Skeletal muscle tissue (tissue), 4 donors: ENCODE results near the gene CHCHD6. TPM values are rescaled to one million over a fixed set of nuclear protein-coding genes. Genes with fewer than 3 reads are reported as not detected.

ENCODE experiments used
- H3K27ac ChIP-seq: one replicate; pipeline ENCODE4 v1.7.0; 2013; ENCODE audit warnings: mild to moderate bottlenecking, low read depth, low read length, inconsistent platforms
- H3K27me3 ChIP-seq, 3 donors: one replicate each; pipeline ENCODE4 v1.7.0; 2013; ENCODE audit warnings: low read length in 3 of 3; ENCODE audit not compliant: control insufficient read depth in 3 of 3, insufficient read depth in 3 of 3
- H3K36me3 ChIP-seq, 3 donors: one replicate each; pipeline ENCODE4 v1.7.0; 2013; ENCODE audit warnings: low read length in 3 of 3; ENCODE audit not compliant: control insufficient read depth in 3 of 3, insufficient read depth in 3 of 3
- H3K4me1 ChIP-seq, 3 donors: one replicate each; pipeline ENCODE4 v1.7.0; 2013; ENCODE audit warnings: low read length in 3 of 3, mild to moderate bottlenecking in 3 of 3; ENCODE audit not compliant: control insufficient read depth in 3 of 3, insufficient read depth in 3 of 3
- H3K4me3 ChIP-seq, 3 donors: one replicate each; pipeline ENCODE4 v1.7.0; 2013; ENCODE audit warnings: low read length in 3 of 3
- H3K9ac ChIP-seq, 3 donors: one replicate each; pipeline ENCODE4 v1.7.0; 2013; ENCODE audit warnings: low read length in 3 of 3, mild to moderate bottlenecking in 3 of 3, moderate library complexity in 2 of 3, low read depth in 1 of 3
- H3K9me3 ChIP-seq, 3 donors: one replicate each; pipeline ENCODE4 v1.7.0; 2013; ENCODE audit warnings: low read length in 3 of 3; ENCODE audit not compliant: control insufficient read depth in 3 of 3
- total RNA-seq: library from RNA; depleted of rRNA; stranded (reverse); fragments of >200 nt; gene quantifications from one replicate; pipeline ENCODE4 v1.2.3, GENCODE V29; 2014
- donor health status: Osteomylitis.

CHCHD6 gene
- total RNA-seq, 1 donor from 2014 or later, result 8.9 TPM

DNA sequence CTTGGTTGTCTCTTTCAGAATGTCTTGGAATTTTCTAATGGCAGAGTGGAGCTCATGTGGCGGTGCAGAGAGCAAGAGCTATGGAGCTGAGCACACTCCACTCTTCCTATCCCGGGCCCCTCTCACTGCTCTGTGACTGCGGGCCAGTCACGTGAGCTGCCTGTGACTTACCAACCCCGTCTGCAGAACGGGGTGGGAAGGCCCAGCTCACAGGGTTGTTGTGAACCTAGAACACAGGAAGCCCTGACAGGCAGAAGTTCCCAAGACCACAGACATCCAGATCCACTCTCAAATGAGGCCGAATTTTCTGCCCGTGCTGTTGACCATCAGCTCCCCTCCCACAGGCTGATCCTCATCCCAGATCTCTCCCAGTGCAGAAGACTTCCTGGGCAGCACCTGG, 243.4 kb downstream of the CHCHD6 start:
- Histone ChIP-seq H3K27ac (no peak overlapping the region), H3K9ac (no peak overlapping the region), H3K4me1 (peaks cover 13 to 21% (median 14%) of the 10 kb centered on the region in 3 donors), H3K4me3 (no peak overlapping the region), H3K9me3 (no peaks in the 10 kb centered on the region), H3K36me3 (no peaks in the 10 kb centered on the region), H3K27me3 (peaks cover 0 to 6% (median 0%) of the 10 kb centered on the region in 3 donors)

DNA sequence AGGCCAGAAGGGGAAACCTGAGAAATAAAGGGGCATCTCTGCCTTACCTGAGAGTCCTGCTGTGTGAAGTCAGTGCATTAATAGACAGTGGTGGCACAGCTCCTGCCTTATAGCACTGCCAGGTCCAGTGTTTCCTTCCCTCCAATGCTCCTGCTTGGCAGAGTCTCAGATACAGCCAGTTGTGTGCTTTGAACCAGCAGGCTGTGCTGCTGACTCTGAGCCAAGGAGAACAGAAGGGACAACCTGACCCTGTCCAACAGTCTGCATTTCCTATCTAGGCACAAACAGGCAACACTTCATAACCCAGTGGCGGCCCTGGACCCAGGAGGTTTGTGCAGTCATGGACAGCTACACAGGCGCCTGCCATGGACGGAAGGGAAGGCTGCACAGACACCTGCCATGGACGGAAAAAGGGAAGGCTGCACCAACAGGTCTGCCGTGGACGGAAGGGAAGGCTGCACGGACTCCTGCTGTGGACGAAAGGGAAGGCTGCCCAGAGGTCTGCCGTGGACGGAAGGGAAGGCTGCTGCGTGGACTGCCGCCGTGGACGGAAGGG, 245.0 kb downstream of the CHCHD6 start:
- no peak overlapping the region for H3K4me3 ChIP-seq
- peak overlapping the region in 1 of 3 donors; percentile 40 for H3K9ac ChIP-seq
- H3K4me1 ChIP-seq, result peaks cover 13 to 21% (median 14%) of the 10 kb centered on the region in 3 donors
- H3K27me3 ChIP-seq, result peaks cover 0 to 6% (median 0%) of the 10 kb centered on the region in 3 donors
- H3K27ac ChIP-seq, result no peak overlapping the region
- no peaks in the 10 kb centered on the region for H3K36me3 ChIP-seq
- no peaks in the 10 kb centered on the region for H3K9me3 ChIP-seq

DNA sequence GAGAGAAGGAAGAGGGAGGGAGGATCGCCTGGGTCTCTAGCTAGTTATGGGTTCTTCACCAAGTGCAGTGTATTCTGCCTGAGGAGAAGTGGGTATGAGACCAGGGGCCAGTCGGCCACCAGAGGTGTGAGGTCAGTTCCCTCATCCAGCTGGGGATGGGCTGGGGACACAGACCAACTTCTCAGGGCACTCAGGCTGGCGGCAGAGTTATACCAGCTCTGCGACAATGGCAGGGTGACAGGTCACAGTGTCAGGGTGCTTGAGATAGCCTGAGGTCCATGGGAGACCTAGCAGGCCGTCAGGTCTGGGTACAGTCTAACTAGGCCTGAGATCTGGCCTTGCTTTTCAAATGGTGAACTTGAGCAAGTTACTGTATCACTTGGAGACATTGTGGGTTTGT, 247.5 kb downstream of the CHCHD6 start:
- Histone ChIP-seq H3K9ac (no peak overlapping the region), H3K9me3 (no peaks in the 10 kb centered on the region)

DNA sequence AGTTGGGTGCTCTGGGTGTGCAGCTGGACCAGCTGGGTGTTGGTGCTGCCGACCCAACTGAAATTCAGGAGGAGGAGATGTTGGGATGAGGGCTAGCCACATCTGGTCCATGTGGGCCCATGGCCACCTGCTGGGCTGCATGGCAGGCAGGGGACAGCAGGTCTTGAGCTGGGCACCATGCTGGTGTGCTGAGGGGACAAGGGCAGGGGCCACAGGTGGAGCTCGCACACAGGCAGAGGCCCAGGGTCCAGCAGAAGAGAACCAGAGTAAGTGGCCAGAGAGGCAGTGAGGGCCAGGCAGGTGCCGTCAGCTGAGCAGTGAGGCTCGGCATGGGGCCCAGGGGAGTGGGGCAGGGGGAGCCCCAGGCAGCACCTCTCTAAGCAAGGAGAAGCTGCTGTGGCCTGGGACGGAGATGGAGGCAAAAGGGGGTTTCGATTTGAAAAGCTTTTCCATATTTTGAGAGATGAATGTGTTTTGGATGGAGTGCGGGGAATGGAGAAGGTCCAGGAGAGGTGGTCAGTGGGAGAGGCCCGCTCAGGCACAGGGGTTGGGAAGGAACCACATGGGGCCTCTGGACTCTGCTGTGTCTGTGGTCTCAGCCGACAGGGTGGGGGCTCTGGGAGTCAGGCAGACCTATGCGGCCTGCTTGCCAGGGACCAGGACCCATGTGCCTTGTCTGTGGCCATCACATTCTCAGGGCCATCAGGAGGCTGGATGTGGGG, 248.4 kb downstream of the CHCHD6 start:
- no peak overlapping the region for H3K4me3 ChIP-seq
- H3K9me3 ChIP-seq, result no peaks in the 10 kb centered on the region
- no peaks in the 10 kb centered on the region for H3K27me3 ChIP-seq
- no peak overlapping the region for H3K9ac ChIP-seq
- no peaks in the 10 kb centered on the region for H3K36me3 ChIP-seq
- H3K27ac ChIP-seq, result no peak overlapping the region
- H3K4me1 ChIP-seq, result peaks cover 13 to 19% (median 14%) of the 10 kb centered on the region in 3 donors

More for the DNA sequence above, 247.5 kb downstream of the CHCHD6 start:
- H3K4me3 ChIP-seq, result no peak overlapping the region
- H3K27me3 ChIP-seq, result no peaks in the 10 kb centered on the region
- no peaks in the 10 kb centered on the region for H3K36me3 ChIP-seq
- H3K27ac ChIP-seq, result no peak overlapping the region
- H3K4me1 ChIP-seq, result peaks cover 13 to 21% (median 14%) of the 10 kb centered on the region in 3 donors

DNA sequence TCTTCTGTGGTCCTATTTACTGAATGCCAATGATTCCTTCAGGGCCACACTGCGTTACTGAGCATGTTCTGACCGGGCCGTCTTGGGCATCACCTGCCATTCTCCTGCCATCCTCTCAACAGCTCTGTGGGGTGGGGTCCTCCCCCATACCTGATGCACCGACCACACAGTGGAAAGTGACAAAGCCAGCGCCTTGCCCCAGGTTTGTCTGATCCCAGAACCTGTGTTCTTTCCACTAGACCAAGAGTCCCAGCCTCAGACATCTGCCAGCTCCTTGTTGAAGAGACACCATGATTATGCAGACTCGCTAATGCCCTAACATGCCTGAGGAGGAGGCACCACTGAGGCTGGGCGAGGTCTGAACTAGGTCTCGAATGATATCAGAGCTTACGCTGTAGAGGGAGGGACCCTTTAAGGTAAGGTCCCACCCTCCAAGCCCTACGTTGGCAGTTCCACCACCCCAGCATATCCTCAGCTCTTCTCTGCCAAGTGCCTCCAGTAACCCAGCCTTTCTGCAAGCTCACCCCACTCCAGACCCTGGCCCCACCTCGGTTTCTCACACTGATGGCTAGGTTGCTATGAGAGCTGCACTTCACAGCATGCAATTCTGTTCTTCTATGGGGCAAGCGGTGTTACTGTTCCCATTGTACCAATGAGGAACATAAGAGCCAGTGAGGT, 249.1 kb downstream of the CHCHD6 start:
- peaks cover 12 to 14% (median 14%) of the 10 kb centered on the region in 3 donors for H3K4me1 ChIP-seq
- H3K9me3 ChIP-seq, result no peaks in the 10 kb centered on the region
- no peak overlapping the region for H3K9ac ChIP-seq
- no peaks in the 10 kb centered on the region for H3K27me3 ChIP-seq
- H3K27ac ChIP-seq, result no peak overlapping the region
- H3K4me3 ChIP-seq, result no peak overlapping the region
- no peaks in the 10 kb centered on the region for H3K36me3 ChIP-seq

DNA sequence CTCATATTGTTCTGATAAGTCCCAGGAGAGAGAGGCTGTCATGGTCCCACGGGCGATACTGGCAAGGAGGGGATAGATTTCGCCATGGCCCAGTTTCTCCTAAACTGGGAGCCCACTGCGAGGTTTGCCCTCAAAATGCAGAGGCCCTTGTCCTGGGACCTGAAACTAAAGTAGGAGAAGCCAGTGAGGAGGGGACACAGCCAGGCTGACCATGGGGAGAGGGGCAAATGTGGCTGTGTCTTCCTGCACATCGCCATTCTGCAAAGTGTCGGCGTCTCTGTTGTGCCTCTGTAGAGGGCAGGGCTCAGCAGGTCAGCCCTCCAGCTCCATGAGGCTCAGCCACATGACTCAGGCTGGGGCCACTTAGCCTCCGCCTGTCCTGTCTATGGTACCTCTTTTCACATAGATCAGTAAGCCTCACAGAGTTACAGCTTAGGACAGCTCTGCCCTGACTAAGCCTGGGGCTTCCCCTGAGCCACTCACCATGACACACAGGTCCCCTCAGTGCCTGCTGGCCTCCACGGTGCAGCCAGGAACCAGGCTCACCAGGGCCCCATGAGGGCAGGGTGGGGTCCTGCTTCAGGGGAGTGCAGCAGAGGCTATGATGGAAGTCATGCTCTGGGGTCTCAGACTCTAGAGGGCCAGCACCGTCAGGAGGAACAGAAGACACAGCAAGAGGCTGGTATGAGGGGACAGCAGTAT, 250.3 kb downstream of the CHCHD6 start:
- Histone ChIP-seq H3K9me3 (no peaks in the 10 kb centered on the region), H3K27ac (no peak overlapping the region), H3K4me1 (peaks cover under 1 to 9% (median 2%) of the 10 kb centered on the region in 3 donors), H3K4me3 (no peak overlapping the region), H3K9ac (no peak overlapping the region), H3K36me3 (no peaks in the 10 kb centered on the region), H3K27me3 (no peaks in the 10 kb centered on the region)

DNA sequence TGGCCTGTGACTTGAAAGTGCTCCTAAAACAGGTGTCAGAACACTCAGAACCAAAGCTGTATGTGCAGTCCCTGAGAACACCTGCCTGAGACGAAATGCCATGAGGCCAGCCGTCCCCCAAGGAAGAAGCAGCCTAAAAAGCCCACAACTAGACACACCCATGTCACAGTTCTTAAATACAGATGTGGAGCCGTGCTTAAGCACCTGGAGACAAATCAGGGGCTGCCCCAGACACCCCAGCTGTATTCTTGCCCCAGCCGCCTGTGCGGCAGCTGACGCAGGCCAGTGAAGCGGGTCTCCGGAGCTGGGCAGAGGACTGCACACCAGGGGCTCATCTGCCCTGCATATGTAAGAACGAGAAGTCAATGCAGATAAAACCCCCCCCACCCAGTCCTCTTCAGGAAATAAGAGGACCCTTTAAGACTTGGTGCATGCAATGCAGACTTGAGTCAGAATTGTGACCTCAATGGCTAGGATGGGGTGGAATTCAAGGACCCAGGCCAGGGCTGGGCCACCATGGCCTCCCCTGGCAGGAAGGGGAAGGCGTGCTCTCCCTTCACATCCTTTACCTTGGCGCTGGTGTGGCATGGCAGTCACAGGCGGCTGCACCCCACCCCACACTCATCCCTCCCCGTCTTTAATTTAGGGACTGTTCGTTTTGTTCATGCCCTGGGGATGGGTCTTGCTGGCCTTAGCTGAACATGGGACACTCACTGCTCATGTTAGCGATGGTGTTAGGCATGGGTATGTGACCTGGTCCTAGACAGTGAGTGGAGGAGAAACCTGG, 251.2 kb downstream of the CHCHD6 start:
- peaks cover 3 to 15% (median 6%) of the 10 kb centered on the region in 3 donors for H3K4me1 ChIP-seq

DNA sequence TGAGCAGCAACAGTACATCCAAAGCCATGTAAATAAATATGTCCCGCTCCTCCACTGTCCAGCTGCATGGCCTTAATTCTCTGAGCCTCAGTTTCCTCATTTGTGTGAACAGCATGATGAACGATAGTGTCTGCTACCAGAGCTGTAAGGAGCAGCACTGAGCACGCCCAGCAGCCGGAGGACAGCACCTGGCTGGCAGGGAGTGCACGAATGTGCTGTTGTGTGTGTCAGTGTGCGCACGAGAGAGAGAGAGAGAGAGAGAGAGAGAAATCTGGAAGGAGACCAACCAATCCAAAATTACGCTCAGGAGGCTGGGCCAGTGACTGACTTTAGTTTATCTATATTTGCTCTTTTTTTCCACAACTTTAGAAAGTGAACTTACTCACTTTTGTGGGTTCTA, 252.3 kb downstream of the CHCHD6 start:
- no peaks in the 10 kb centered on the region for H3K27me3 ChIP-seq
- H3K27ac ChIP-seq, result no peak overlapping the region
- H3K4me1 ChIP-seq, result peaks cover 15 to 27% (median 18%) of the 10 kb centered on the region in 3 donors
- H3K4me3 ChIP-seq, result no peak overlapping the region
- H3K9ac ChIP-seq, result no peak overlapping the region
- no peaks in the 10 kb centered on the region for H3K9me3 ChIP-seq
- no peaks in the 10 kb centered on the region for H3K36me3 ChIP-seq

More for the DNA sequence above, 251.2 kb downstream of the CHCHD6 start:
- peak overlapping the region in 1 of 3 donors; percentile 1 for H3K9ac ChIP-seq
- H3K27me3 ChIP-seq, result no peaks in the 10 kb centered on the region
- H3K4me3 ChIP-seq, result no peak overlapping the region
- no peaks in the 10 kb centered on the region for H3K9me3 ChIP-seq
- no peaks in the 10 kb centered on the region for H3K36me3 ChIP-seq
- no peak overlapping the region for H3K27ac ChIP-seq

DNA sequence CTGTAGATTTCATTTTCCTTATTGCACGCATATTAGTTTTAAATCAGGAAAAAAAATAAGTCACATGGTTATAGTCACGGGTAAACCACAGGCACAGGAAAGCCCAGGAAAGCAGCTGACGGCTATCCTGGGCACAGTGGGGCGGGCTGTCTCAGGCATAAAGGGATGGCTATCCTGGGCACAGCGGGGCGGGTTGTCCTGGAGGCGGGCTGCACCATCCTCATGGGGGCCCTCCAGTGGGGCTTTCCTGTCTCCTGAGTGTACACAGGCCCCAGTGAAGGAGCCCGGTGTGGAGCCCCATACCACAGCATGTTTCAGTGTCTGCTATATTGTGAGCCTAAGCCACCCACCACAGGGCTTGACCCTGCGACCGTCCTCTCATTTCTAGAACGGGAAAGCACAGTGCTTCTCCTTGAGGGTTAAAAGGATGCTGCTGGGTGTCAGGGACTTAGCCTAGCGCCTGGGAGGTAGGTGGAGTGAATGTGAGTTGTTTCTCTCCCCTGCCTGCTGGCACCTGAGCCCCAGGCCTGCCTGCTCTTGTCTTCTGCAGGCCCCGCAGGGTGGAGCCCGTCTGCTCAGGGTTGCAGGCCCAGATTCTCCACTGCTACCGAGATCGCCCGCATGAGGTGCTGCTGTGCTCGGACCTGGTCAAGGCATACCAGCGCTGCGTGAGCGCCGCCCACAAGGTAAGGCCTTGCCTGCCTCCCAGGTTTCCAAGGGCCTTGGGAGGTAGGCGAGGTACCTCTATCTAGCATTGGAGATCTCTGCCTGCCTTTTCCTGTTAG, 253.0 kb downstream of the CHCHD6 start:
- Histone ChIP-seq H3K9me3 (no peaks in the 10 kb centered on the region), H3K9ac (no peak overlapping the region), H3K27ac (no peak overlapping the region), H3K4me3 (no peak overlapping the region), H3K27me3 (no peaks in the 10 kb centered on the region), H3K4me1 (peaks cover 22 to 34% (median 25%) of the 10 kb centered on the region in 3 donors), H3K36me3 (no peaks in the 10 kb centered on the region)
